ENCODE data around the gene TRAPPC12.

Gene TRAPPC12

DNA sequence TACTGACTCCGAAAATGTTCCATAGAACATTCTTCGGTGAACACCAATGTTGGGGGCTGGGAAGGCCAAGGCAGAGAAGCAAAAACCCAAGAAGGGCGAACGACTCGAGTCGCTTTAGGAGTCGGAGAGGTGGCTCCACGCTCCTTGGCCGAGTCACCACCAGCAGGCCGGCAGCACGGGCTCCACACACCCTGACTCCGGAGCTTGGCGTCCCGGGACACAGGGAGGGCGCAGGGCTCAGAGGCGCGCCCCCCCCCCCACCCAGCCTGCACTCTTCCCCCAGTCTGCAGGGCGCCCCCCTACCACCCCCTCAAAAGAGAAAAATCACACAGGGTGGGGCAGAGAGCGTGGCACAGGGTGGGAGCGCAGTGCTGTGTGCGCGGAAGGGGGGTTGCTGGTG lies 147.4 kb downstream of the TRAPPC12 start:
- TF ChIP-seq CTCF (IDR thresholded peaks at IDR 0.05; ENCODE audit: low read depth, low read length), result no peak
- no peak overlapping the region for H3K4me3 ChIP-seq (ENCODE audit: low read depth, low read length)

DNA sequence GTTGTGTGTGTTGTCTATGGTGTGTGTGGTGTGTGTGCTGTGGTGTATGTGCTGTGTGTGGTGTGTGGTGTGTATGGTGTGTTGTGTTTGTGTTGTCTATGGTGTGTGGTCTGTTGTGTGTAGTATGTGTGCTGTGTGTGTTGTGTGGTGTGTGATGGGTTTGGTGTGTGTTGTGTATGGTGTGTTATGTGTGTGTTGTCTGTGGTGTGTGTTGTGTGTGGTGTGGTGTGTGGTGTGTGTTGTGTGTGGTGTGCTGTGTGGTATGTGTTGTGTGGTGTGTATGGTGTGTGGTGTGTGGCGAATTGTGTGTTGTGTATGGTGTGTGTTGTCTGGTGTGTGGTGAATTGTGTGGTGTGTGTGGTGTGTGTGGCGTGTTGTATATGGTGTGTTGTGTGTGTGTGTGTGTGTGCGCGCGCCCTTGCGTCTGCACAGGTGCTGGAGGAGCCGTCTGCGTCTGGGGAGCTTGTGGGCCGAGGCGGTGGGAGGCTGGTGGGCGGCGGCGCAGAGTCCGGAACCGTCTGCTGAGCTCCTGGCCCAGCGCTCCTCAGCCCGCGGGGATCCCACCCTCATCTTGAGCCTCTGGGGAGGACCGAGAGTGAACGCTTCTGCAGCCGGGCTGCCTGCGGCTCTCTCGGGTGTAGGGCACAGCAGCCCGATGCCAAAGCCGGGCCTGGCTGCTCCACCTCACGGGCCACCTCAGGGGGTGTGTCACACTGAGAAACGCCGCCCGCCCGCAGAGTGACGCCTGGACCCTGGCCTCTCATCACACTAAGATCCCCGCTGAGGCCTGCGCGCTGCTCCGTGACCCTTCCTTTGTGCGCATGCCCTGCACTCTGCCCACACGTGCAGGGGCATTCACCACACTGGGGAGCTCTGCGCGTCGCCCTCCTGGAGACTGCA lies 148.6 kb downstream of the TRAPPC12 start:
- no peak for TF ChIP-seq CTCF (IDR thresholded peaks at IDR 0.05; ENCODE audit: low read depth, low read length)
- H3K4me3 ChIP-seq (ENCODE audit: low read depth, low read length), result no peak overlapping the region
